OCI-LY1 (cell line): ENCODE data around the gene LSM11.

Experiments used
- H2AFZ ChIP-seq: fragments of 200-600 bp; sonication (generic), shearing (Covaris generic); 2 replicates; pipeline ENCODE4 v1.6.0; 2014; ENCODE audit warnings: antibody characterized with exemption, mild to moderate bottlenecking, low read length
- H3F3A ChIP-seq: fragments of 200-600 bp; sonication (generic), shearing (Covaris generic); 2 replicates; pipeline ENCODE4 v1.6.0; 2014; ENCODE audit warnings: mild to moderate bottlenecking, antibody characterized with exemption, low read length, moderate library complexity; ENCODE audit not compliant: insufficient read depth
- H3K27ac ChIP-seq: fragments of 200-600 bp; sonication (generic); 2 replicates; pipeline ENCODE4 v1.5.1; 2014; ENCODE audit warnings: low read length, mixed run types, mild to moderate bottlenecking, low read depth; ENCODE audit not compliant: poor library complexity, severe bottlenecking
- H3K27me3 ChIP-seq: fragments of 200-600 bp; sonication (generic); 2 replicates; pipeline ENCODE4 v1.6.0; 2014; ENCODE audit warnings: antibody characterized with exemption, mild to moderate bottlenecking, low read length, moderate library complexity; ENCODE audit not compliant: insufficient read depth
- H3K36me3 ChIP-seq: fragments of 200-600 bp; sonication (generic); 2 replicates; pipeline ENCODE4 v1.6.1; 2014; ENCODE audit warnings: mild to moderate bottlenecking, antibody characterized with exemption, low read length, moderate library complexity, mixed read lengths; ENCODE audit not compliant: insufficient read depth
- H3K4me1 ChIP-seq: fragments of 200-600 bp; sonication (generic); 2 replicates; pipeline ENCODE4 v1.5.1; 2014; ENCODE audit warnings: mild to moderate bottlenecking, low read length, moderate library complexity; ENCODE audit not compliant: insufficient read depth, severe bottlenecking
- H3K4me2 ChIP-seq: fragments of 200-600 bp; sonication (generic), shearing (Covaris generic); 2 replicates; pipeline ENCODE4 v1.6.1; 2014; ENCODE audit warnings: low read length
- H3K4me3 ChIP-seq: fragments of 200-600 bp; sonication (generic); 2 replicates; pipeline ENCODE4 v1.5.1; 2014; ENCODE audit warnings: low read length, low read depth, mild to moderate bottlenecking, mixed read lengths; ENCODE audit not compliant: poor library complexity, severe bottlenecking
- H3K79me2 ChIP-seq: fragments of 200-600 bp; shearing (Covaris generic); 2 replicates; pipeline ENCODE4 v1.6.1; 2016; ENCODE audit warnings: mixed run types, low read length, mixed read lengths; ENCODE audit not compliant: insufficient read depth
- H3K9ac ChIP-seq: fragments of 200-600 bp; sonication (generic), shearing (Covaris generic); 2 replicates; pipeline ENCODE4 v1.6.1; 2014; ENCODE audit warnings: mild to moderate bottlenecking, low read length, mixed read lengths
- H3K9me2 ChIP-seq: fragments of 200-600 bp; sonication (generic), shearing (Covaris generic); 2 replicates; pipeline ENCODE4 v1.6.1; 2014; ENCODE audit warnings: low read depth, mild to moderate bottlenecking, low read length, mixed read lengths
- H3K9me3 ChIP-seq: fragments of 200-600 bp; shearing (Covaris generic); 2 replicates; pipeline ENCODE4 v1.6.1; 2014; ENCODE audit warnings: low read length, mixed read lengths
- H4K20me1 ChIP-seq: fragments of 200-600 bp; sonication (generic), shearing (Covaris generic); 2 replicates; pipeline ENCODE4 v1.6.0; 2016; ENCODE audit warnings: mild to moderate bottlenecking, low read length; ENCODE audit not compliant: insufficient read depth
- CTCF ChIP-seq: fragments of 200-600 bp; sonication (generic), shearing (Covaris generic); IDR thresholded peaks from 2 replicates; pipeline ENCODE4 v1.5.1; 2017; ENCODE audit warnings: mild to moderate bottlenecking, antibody characterized with exemption, low read length, moderate library complexity, mixed read lengths
- EZH2 ChIP-seq: fragments of 200-600 bp; sonication (generic), shearing (Covaris generic); IDR thresholded peaks from 2 replicates; pipeline ENCODE4 v1.8.0; 2017; ENCODE audit warnings: borderline replicate concordance, mixed run types, mild to moderate bottlenecking, antibody characterized with exemption, low read length, moderate library complexity, mixed read lengths

Gene LSM11

DNA sequence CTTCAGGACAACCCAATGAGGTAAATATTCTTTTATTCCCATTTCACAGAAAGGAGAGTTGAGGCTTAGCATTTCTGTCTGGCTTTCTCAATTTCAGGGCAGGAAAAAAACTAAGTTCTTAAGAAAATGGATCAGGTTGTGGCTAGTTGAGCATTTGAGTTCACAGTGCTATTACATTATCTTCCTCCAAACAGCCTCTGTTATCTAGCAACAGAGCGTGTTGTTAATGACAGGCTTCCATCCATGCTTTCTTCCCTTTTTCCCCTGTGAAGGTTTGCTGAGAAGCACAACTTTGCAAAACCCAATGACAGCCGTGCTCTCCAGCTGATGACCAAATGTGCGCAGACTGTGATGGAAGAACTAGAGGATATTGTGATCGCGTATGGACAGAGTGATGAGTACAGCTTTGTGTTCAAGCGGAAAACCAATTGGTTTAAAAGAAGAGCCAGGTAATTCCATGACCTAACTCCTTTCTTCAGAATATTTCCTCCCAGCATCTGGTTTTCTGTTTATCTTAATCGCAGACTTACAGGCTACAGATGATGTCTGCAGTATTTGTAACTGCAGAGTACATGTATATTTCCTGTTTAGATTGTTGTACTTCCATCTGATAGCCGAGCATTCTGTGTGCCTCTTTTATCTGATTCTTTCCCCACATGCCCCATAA lies 10.8 kb upstream of the LSM11 start:
- no peaks in the 10 kb centered on the region for H3K9me2 ChIP-seq
- no peak for TF ChIP-seq EZH2
- TF ChIP-seq CTCF = no peak
- H2AFZ ChIP-seq = no peak overlapping the region
- no peak overlapping the region for H3K4me3 ChIP-seq
- H3K36me3 ChIP-seq = peaks cover 17% of the 10 kb centered on the region
- H3K4me1 ChIP-seq = peaks cover 21% of the 10 kb centered on the region
- no peaks in the 10 kb centered on the region for H3F3A ChIP-seq
- no peak overlapping the region for H3K27ac ChIP-seq
- H3K9ac ChIP-seq = no peak overlapping the region
- no peaks in the 10 kb centered on the region for H3K79me2 ChIP-seq
- H3K4me2 ChIP-seq = no peak overlapping the region
- H3K9me3 ChIP-seq = peaks cover 1% of the 10 kb centered on the region
- no peaks in the 10 kb centered on the region for H3K27me3 ChIP-seq
- no peaks in the 10 kb centered on the region for H4K20me1 ChIP-seq

GRCh38 chr5:157734436-157734835 lies 9.1 kb upstream of the LSM11 start:
- Histone ChIP-seq H3K79me2 (no peaks in the 10 kb centered on the region), H3K27ac (no peak overlapping the region), H3K9me3 (peaks cover 7% of the 10 kb centered on the region), H2AFZ (no peak overlapping the region), H3K9ac (no peak overlapping the region), H3K4me1 (peaks cover 20% of the 10 kb centered on the region), H3K4me3 (no peak overlapping the region), H3K27me3 (no peaks in the 10 kb centered on the region), H3F3A (no peaks in the 10 kb centered on the region), H4K20me1 (no peaks in the 10 kb centered on the region), H3K4me2 (no peak overlapping the region), H3K36me3 (peaks cover 31% of the 10 kb centered on the region), H3K9me2 (no peaks in the 10 kb centered on the region)
- TF ChIP-seq EZH2 = no peak
- TF ChIP-seq CTCF = no peak

DNA sequence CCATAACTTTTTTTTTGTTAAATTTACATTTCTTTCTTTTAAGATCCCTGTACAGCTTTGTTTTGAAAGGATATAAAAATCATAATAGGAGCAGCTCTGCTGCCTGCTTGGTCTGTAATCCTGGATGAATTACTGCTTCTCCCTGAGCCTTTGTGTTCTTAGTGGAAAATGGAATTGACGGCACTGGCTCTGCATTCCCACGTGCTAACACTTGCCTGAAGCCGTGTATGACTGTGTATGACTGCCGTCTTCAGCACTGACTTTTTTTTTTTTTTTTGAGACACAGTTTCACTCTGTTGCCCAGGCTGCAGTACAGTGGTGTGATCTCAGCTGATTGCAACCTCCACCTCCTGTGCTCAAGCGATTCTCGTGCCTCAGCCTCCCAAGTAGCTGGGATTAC lies 7.5 kb upstream of the LSM11 start:
- no peaks in the 10 kb centered on the region for H3K27me3 ChIP-seq
- H3K4me1 ChIP-seq = peaks cover 5% of the 10 kb centered on the region
- no peak overlapping the region for H3K27ac ChIP-seq
- no peaks in the 10 kb centered on the region for H3F3A ChIP-seq
- no peak overlapping the region for H3K4me3 ChIP-seq
- no peaks in the 10 kb centered on the region for H3K9me2 ChIP-seq
- no peak overlapping the region for H3K4me2 ChIP-seq
- no peaks in the 10 kb centered on the region for H3K79me2 ChIP-seq
- H3K9ac ChIP-seq = no peak overlapping the region
- no peaks in the 10 kb centered on the region for H4K20me1 ChIP-seq
- peaks cover 36% of the 10 kb centered on the region for H3K36me3 ChIP-seq
- H2AFZ ChIP-seq = no peak overlapping the region
- TF ChIP-seq CTCF (no peak), EZH2 (no peak)
- peaks cover 7% of the 10 kb centered on the region for H3K9me3 ChIP-seq
